Duodenal mucosa (tissue), 2 donors: ENCODE results near the gene TADA3.

ENCODE experiments used
- H3K27ac ChIP-seq: one replicate; pipeline ENCODE4 v1.7.0; 2013; ENCODE audit warnings: low read depth, low read length
- H3K27me3 ChIP-seq, 2 donors: one replicate each; pipeline ENCODE4 v1.7.0; 2013; ENCODE audit warnings: low read length in 2 of 2, control low read depth in 1 of 2; ENCODE audit not compliant: insufficient read depth in 2 of 2, control insufficient read depth in 1 of 2
- H3K36me3 ChIP-seq, 2 donors: one replicate each; pipeline ENCODE4 v1.7.0; 2013; ENCODE audit warnings: low read length in 2 of 2, control low read depth in 1 of 2; ENCODE audit not compliant: insufficient read depth in 2 of 2, control insufficient read depth in 1 of 2
- H3K4me1 ChIP-seq, 2 donors: one replicate each; pipeline ENCODE4 v1.7.0; 2013; ENCODE audit warnings: low read length in 2 of 2, control low read depth in 1 of 2; ENCODE audit not compliant: insufficient read depth in 2 of 2, control insufficient read depth in 1 of 2
- H3K4me3 ChIP-seq, 2 donors: one replicate each; pipeline ENCODE4 v1.7.0; 2013; ENCODE audit warnings: low read length in 2 of 2, low read depth in 1 of 2
- H3K9ac ChIP-seq, 2 donors: one replicate each; pipeline ENCODE4 v1.7.0; 2013; ENCODE audit warnings: low read length in 2 of 2, low read depth in 1 of 2
- H3K9me3 ChIP-seq, 2 donors: one replicate each; pipeline ENCODE4 v1.7.0; 2013; ENCODE audit warnings: low read length in 2 of 2, control low read depth in 1 of 2; ENCODE audit not compliant: control insufficient read depth in 1 of 2

TADA3 gene

GRCh38 chr3:9809615-9810432, 17.6 kb upstream of the TADA3 start, which contains the start of gene TTLL3:
Gene TTLL3 (plus strand): TSS chr3:9810262. CDS start chr3:9810662, 400 bp downstream.
- H3K36me3 ChIP-seq, result peaks cover 10 to 27% of the 10 kb centered on the region in 2 donors
- H3K4me1 ChIP-seq, result peaks cover 18 to 29% of the 10 kb centered on the region in 2 donors
- H3K9me3 ChIP-seq, result no peaks in the 10 kb centered on the region
- peak within 1 kb of the TSS; percentile 70 to 71 for H3K9ac ChIP-seq
- peak within 1 kb of the TSS; percentile 78 to 79 for H3K4me3 ChIP-seq
- H3K27ac ChIP-seq, result peak within 1 kb of the TSS; percentile 96
- no peaks in the 10 kb centered on the region for H3K27me3 ChIP-seq

- H3K36me3 ChIP-seq, result peaks cover 16 to 33% of the 10 kb centered on the region in 2 donors
- no peaks in the 10 kb centered on the region for H3K27me3 ChIP-seq
- H3K9ac ChIP-seq, result peak overlapping the region; percentile 70 to 71
- H3K4me1 ChIP-seq, result peaks cover 23 to 35% of the 10 kb centered on the region in 2 donors
- no peaks in the 10 kb centered on the region for H3K9me3 ChIP-seq
- peak overlapping the region; percentile 78 to 79 for H3K4me3 ChIP-seq
- H3K27ac ChIP-seq, result peak overlapping the region; percentile 96
Measured at GRCh38 chr3:9809239-9809614, 17.0 kb upstream of the TADA3 start.

GRCh38 chr3:9808345-9809037, 16.2 kb upstream of the TADA3 start:
- H3K36me3 ChIP-seq, result peaks cover 23 to 40% of the 10 kb centered on the region in 2 donors
- no peaks in the 10 kb centered on the region for H3K27me3 ChIP-seq
- H3K4me3 ChIP-seq, result peak overlapping the region in 1 of 2 donors; percentile 79
- H3K9ac ChIP-seq, result peak overlapping the region in 1 of 2 donors; percentile 71
- H3K4me1 ChIP-seq, result peaks cover 30 to 42% of the 10 kb centered on the region in 2 donors
- H3K9me3 ChIP-seq, result no peaks in the 10 kb centered on the region
- peak overlapping the region; percentile 96 for H3K27ac ChIP-seq

GRCh38 chr3:9807981-9808344, 15.7 kb upstream of the TADA3 start:
- peaks cover 34 to 48% of the 10 kb centered on the region in 2 donors for H3K4me1 ChIP-seq
- no peaks in the 10 kb centered on the region for H3K9me3 ChIP-seq
- no peak overlapping the region for H3K27ac ChIP-seq
- H3K4me3 ChIP-seq, result no peak overlapping the region
- peaks cover 28 to 45% of the 10 kb centered on the region in 2 donors for H3K36me3 ChIP-seq
- no peaks in the 10 kb centered on the region for H3K27me3 ChIP-seq
- no peak overlapping the region for H3K9ac ChIP-seq

- Histone ChIP-seq H3K9ac (no peak overlapping the region), H3K27me3 (no peaks in the 10 kb centered on the region), H3K4me1 (peaks cover 34 to 48% of the 10 kb centered on the region in 2 donors), H3K27ac (no peak overlapping the region), H3K4me3 (no peak overlapping the region), H3K9me3 (no peaks in the 10 kb centered on the region), H3K36me3 (peaks cover 28 to 49% of the 10 kb centered on the region in 2 donors)
Measured at GRCh38 chr3:9806688-9807589, 14.7 kb upstream of the TADA3 start.

- Histone ChIP-seq H3K4me1 (peaks cover 34 to 48% of the 10 kb centered on the region in 2 donors), H3K27me3 (no peaks in the 10 kb centered on the region), H3K9ac (no peak overlapping the region), H3K36me3 (peaks cover 34 to 57% of the 10 kb centered on the region in 2 donors), H3K9me3 (no peaks in the 10 kb centered on the region), H3K27ac (no peak overlapping the region), H3K4me3 (no peak overlapping the region)
Measured at GRCh38 chr3:9806137-9806536, 13.9 kb upstream of the TADA3 start.

GRCh38 chr3:9804996-9805395, 12.7 kb upstream of the TADA3 start:
- no peak overlapping the region for H3K9ac ChIP-seq
- H3K27ac ChIP-seq, result no peak overlapping the region
- H3K4me1 ChIP-seq, result peaks cover 25 to 39% of the 10 kb centered on the region in 2 donors
- H3K27me3 ChIP-seq, result no peaks in the 10 kb centered on the region
- no peaks in the 10 kb centered on the region for H3K9me3 ChIP-seq
- H3K36me3 ChIP-seq, result peaks cover 42 to 67% of the 10 kb centered on the region in 2 donors
- H3K4me3 ChIP-seq, result no peak overlapping the region

GRCh38 chr3:9803494-9803893, 11.2 kb upstream of the TADA3 start:
- Histone ChIP-seq H3K36me3 (peaks cover 48 to 82% of the 10 kb centered on the region in 2 donors), H3K27ac (no peak overlapping the region), H3K9me3 (no peaks in the 10 kb centered on the region), H3K4me1 (peaks cover 16 to 29% of the 10 kb centered on the region in 2 donors), H3K27me3 (no peaks in the 10 kb centered on the region), H3K9ac (no peak overlapping the region), H3K4me3 (no peak overlapping the region)

- no peak overlapping the region for H3K4me3 ChIP-seq
- H3K27me3 ChIP-seq, result no peaks in the 10 kb centered on the region
- no peak overlapping the region for H3K27ac ChIP-seq
- H3K4me1 ChIP-seq, result peaks cover 16 to 24% of the 10 kb centered on the region in 2 donors
- peaks cover 53 to 78% of the 10 kb centered on the region in 2 donors for H3K36me3 ChIP-seq
- no peak overlapping the region for H3K9ac ChIP-seq
- H3K9me3 ChIP-seq, result no peaks in the 10 kb centered on the region
Measured at GRCh38 chr3:9800529-9800928, 8.3 kb upstream of the TADA3 start.
